ENCODE measurements around the gene PIPOX. TPM values are rescaled to one million over a fixed set of nuclear protein-coding genes. Genes with fewer than 3 reads are reported as not detected.

The PIPOX gene
- total RNA-seq, 2 donors from 2014 or later: 3.1 TPM; not detected in 1

GRCh38 chr17:29078183-29079045 lies 35.5 kb downstream of the PIPOX start:
- DNase-seq: no peak
- intact Hi-C loops (cut with DNase I): no loop called here
- Histone ChIP-seq H3K4me1 (no peaks in the 10 kb centered on the region), H3K27ac (no peak overlapping the region), H3K27me3 (no peaks in the 10 kb centered on the region), H3K9me3 (no peaks in the 10 kb centered on the region), H3K36me3 (replicated peaks in 1 of 2; ENCODE audit: insufficient read depth in 1 of 2, low read depth in 2 of 2) (peaks cover 0 to 12% of the 10 kb centered on the region in 2 donors), H3K4me3 (no peak overlapping the region)
- 78 to 93% methylated on average over 8 to 9 of the region's 9 CpGs for WGBS, 2 donors
- TF ChIP-seq POLR2A (IDR thresholded peaks at IDR 0.05) (no peak), CTCF (IDR thresholded peaks at IDR 0.05) (no peak)
- ATAC-seq: no peak

GRCh38 chr17:29079433-29079832 lies 36.5 kb downstream of the PIPOX start:
- no peaks in the 10 kb centered on the region for H3K4me1 ChIP-seq
- TF ChIP-seq POLR2A (IDR thresholded peaks at IDR 0.05): no peak
- TF ChIP-seq CTCF (IDR thresholded peaks at IDR 0.05): no peak
- intact Hi-C loops (cut with DNase I): no loop called here
- no peak for ATAC-seq
- no peak overlapping the region for H3K27ac ChIP-seq
- 95% methylated on average over 14 to 16 of the region's 16 CpGs for WGBS, 2 donors
- H3K27me3 ChIP-seq: no peaks in the 10 kb centered on the region
- H3K36me3 ChIP-seq (replicated peaks in 1 of 2; ENCODE audit: insufficient read depth in 1 of 2, low read depth in 2 of 2): peaks cover 0 to 14% of the 10 kb centered on the region in 2 donors
- DNase-seq: no peak
- no peaks in the 10 kb centered on the region for H3K9me3 ChIP-seq
- no peak overlapping the region for H3K4me3 ChIP-seq

- Histone ChIP-seq H3K27ac (no peak overlapping the region), H3K27me3 (no peaks in the 10 kb centered on the region), H3K36me3 (replicated peaks in 1 of 2; ENCODE audit: insufficient read depth in 1 of 2, low read depth in 2 of 2) (peaks cover 0 to 14% of the 10 kb centered on the region in 2 donors), H3K4me1 (no peaks in the 10 kb centered on the region), H3K9me3 (no peaks in the 10 kb centered on the region), H3K4me3 (no peak overlapping the region)
- intact Hi-C loops (cut with DNase I): no loop called here
- 90 to 92% methylated on average over 5 to 33 of the region's 33 CpGs for WGBS, 2 donors
- TF ChIP-seq CTCF (IDR thresholded peaks at IDR 0.05): no peak
- TF ChIP-seq POLR2A (IDR thresholded peaks at IDR 0.05): no peak
- DNase-seq (no peak), ATAC-seq (no peak)
These were observed 36.9 kb downstream of the PIPOX start for GRCh38 chr17:29079887-29080286.

- no peak for DNase-seq
- Histone ChIP-seq H3K4me3 (no peak overlapping the region), H3K27me3 (no peaks in the 10 kb centered on the region), H3K4me1 (no peaks in the 10 kb centered on the region), H3K36me3 (replicated peaks in 1 of 2; ENCODE audit: insufficient read depth in 1 of 2, low read depth in 2 of 2) (peaks cover 0 to 14% of the 10 kb centered on the region in 2 donors), H3K27ac (no peak overlapping the region), H3K9me3 (no peaks in the 10 kb centered on the region)
- TF ChIP-seq CTCF (IDR thresholded peaks at IDR 0.05) (no peak), POLR2A (IDR thresholded peaks at IDR 0.05) (no peak)
- intact Hi-C loops (cut with DNase I): no loop called here
- no peak for ATAC-seq
- 95 to 98% methylated on average over 7 to 31 of the region's 33 CpGs for WGBS, 2 donors
These were observed 37.4 kb downstream of the PIPOX start for GRCh38 chr17:29080323-29080722.

GRCh38 chr17:29080965-29081364 lies 38.0 kb downstream of the PIPOX start:
- DNase-seq (no peak), ATAC-seq (no peak)
- H3K4me1 ChIP-seq: no peaks in the 10 kb centered on the region
- peaks cover 0 to 19% of the 10 kb centered on the region in 2 donors for H3K36me3 ChIP-seq (replicated peaks in 1 of 2; ENCODE audit: insufficient read depth in 1 of 2, low read depth in 2 of 2)
- intact Hi-C loops (cut with DNase I): no loop called here
- no peak overlapping the region for H3K27ac ChIP-seq
- no peak overlapping the region for H3K4me3 ChIP-seq
- 90% methylated on average over 14 of the region's 14 CpGs for WGBS, 2 donors
- H3K9me3 ChIP-seq: no peaks in the 10 kb centered on the region
- H3K27me3 ChIP-seq: no peaks in the 10 kb centered on the region
- TF ChIP-seq POLR2A (IDR thresholded peaks at IDR 0.05): no peak
- no peak for TF ChIP-seq CTCF (IDR thresholded peaks at IDR 0.05)
